ENCODE data around the gene CROCC2. TPM values are rescaled to one million over a fixed set of nuclear protein-coding genes. Genes with fewer than 3 reads are reported as not detected.

The CROCC2 gene
- total RNA-seq, 1 donor from 2014 or later: not detected

- no peak for DNase-seq (ENCODE audit: low read depth)
- TF ChIP-seq CTCF (conservative IDR thresholded peaks at IDR 0.05; ENCODE audit: low read depth, low read length): no peak
- H3K4me3 ChIP-seq (ENCODE audit: low read depth, low read length): no peak overlapping the region
Observed at GRCh38 chr2:240995041-240996021, 89.2 kb downstream of the CROCC2 start.

GRCh38 chr2:240996161-240996833 lies 90.2 kb downstream of the CROCC2 start:
- DNase-seq (ENCODE audit: low read depth): no peak
- no peak for TF ChIP-seq CTCF (conservative IDR thresholded peaks at IDR 0.05; ENCODE audit: low read depth, low read length)
- H3K4me3 ChIP-seq (ENCODE audit: low read depth, low read length): no peak overlapping the region

- no peak overlapping the region for H3K4me3 ChIP-seq (ENCODE audit: low read depth, low read length)
- no peak for TF ChIP-seq CTCF (conservative IDR thresholded peaks at IDR 0.05; ENCODE audit: low read depth, low read length)
- no peak for DNase-seq (ENCODE audit: low read depth)
Observed at GRCh38 chr2:240996834-240997140, 90.7 kb downstream of the CROCC2 start.

- no peak for TF ChIP-seq CTCF (conservative IDR thresholded peaks at IDR 0.05; ENCODE audit: low read depth, low read length)
- H3K4me3 ChIP-seq (ENCODE audit: low read depth, low read length): peak overlapping the region; percentile 64
- DNase-seq (ENCODE audit: low read depth): no peak
Observed at GRCh38 chr2:240997141-240997855, 91.2 kb downstream of the CROCC2 start.

GRCh38 chr2:240997856-240998705 lies 91.9 kb downstream of the CROCC2 start, which contains the start of gene SNED1:
SNED1 (plus strand) TSS chr2:240998618; CDS start chr2:240998838, 220 bp downstream.
- no peak for TF ChIP-seq CTCF (conservative IDR thresholded peaks at IDR 0.05; ENCODE audit: low read depth, low read length)
- no peak for DNase-seq (ENCODE audit: low read depth)
- H3K4me3 ChIP-seq (ENCODE audit: low read depth, low read length): peak within 1 kb of the TSS; percentile 64

GRCh38 chr2:240998706-240998994 lies 92.5 kb downstream of the CROCC2 start:
- TF ChIP-seq CTCF (conservative IDR thresholded peaks at IDR 0.05; ENCODE audit: low read depth, low read length): no peak
- H3K4me3 ChIP-seq (ENCODE audit: low read depth, low read length): peak overlapping the region; percentile 64
- no peak for DNase-seq (ENCODE audit: low read depth)
